K562 (cell line): ENCODE data around the gene NUP160. TPM values are rescaled to one million over a fixed set of nuclear protein-coding genes. Genes with fewer than 3 reads are reported as not detected.

Experiments
- ATAC-seq: fragments of 200-7000 bp; cut with Tn5 transposase; 3 replicates; pipeline ENCODE4 v1.9.1; 2020; ENCODE audit warnings: moderate library complexity
- BruUV-seq: library from RNA; stranded (reverse); fragments of 400-500 nt; replicated peaks from 2 replicates; lab custom pipeline; 2021; lab: Mats Ljungman, UMichigan
- CTCF ChIA-PET: fragments of 300-600 bp; formaldehyde crosslinking; extraction: SDS; loops from one replicate; lab custom pipeline; 2021; ENCODE audit warnings: low intra/inter-chr PET ratio; lab: Yijun Ruan, JAX
- POLR2A ChIA-PET: fragments of 300-600, 350-650 bp; sonication (Branson Sonifier 250); formaldehyde crosslinking; extraction: SDS; loops from one replicate; lab custom pipeline; 2021; ENCODE audit warnings: antibody characterized with exemption, inconsistent platforms; lab: Yijun Ruan, JAX
- DNase-seq, 4 experiments: peaks; one replicate each; pipeline versions ENCODE4 v3.0.0 to v3.0.0-alpha.2; 2011 to 2018; ENCODE audit warnings: low spot score in 3 of 4, mixed read lengths in 3 of 4; ENCODE audit errors: extremely low read depth in 1 of 4
- FAIRE-seq: peaks from 2 replicates; lab custom pipeline; 2011; peaks lifted over from hg19 to GRCh38; lab: Jason Lieb, UNC
- H2AFZ ChIP-seq: 2 replicates; pipeline ENCODE4 v1.6.0; 2011; ENCODE audit warnings: low read depth, low read length, control low read depth, inconsistent platforms
- H3K27ac ChIP-seq: fragments of 200-600 bp; 3 replicates; pipeline ENCODE4 v1.8.0; 2011; ENCODE audit warnings: low read depth, mild to moderate bottlenecking, control low read depth, inconsistent platforms, low read length, moderate library complexity, mixed read lengths; ENCODE audit errors: extremely low read depth
- H3K27me3 ChIP-seq, 2 experiments: fragments of 300-600 bp in 1 of 2; 2 replicates in 1 of 2; 3 replicates in 1 of 2; pipeline versions ENCODE4 v1.6.0 to v1.8.0; 2011; ENCODE audit warnings: inconsistent platforms in 2 of 2, low read length in 2 of 2, mild to moderate bottlenecking in 1 of 2, mixed read lengths in 1 of 2, moderate library complexity in 1 of 2; ENCODE audit not compliant: control insufficient read depth in 2 of 2, insufficient read depth in 2 of 2
- H3K36me3 ChIP-seq: fragments of 300-600 bp; 3 replicates; pipeline ENCODE4 v1.8.0; 2011; ENCODE audit warnings: mild to moderate bottlenecking, low read length, inconsistent platforms; ENCODE audit not compliant: control insufficient read depth, insufficient read depth
- H3K4me1 ChIP-seq, 2 experiments: fragments of 200-600 bp in 1 of 2; replicated peaks in 1 of 2; 2 replicates in 1 of 2; 3 replicates in 1 of 2; pipeline versions ENCODE4 v1.5.1 to v1.8.0; 2011; ENCODE audit warnings: inconsistent platforms in 2 of 2, low read length in 2 of 2, mild to moderate bottlenecking in 1 of 2, mixed read lengths in 1 of 2, moderate library complexity in 1 of 2; ENCODE audit not compliant: control insufficient read depth in 2 of 2, insufficient read depth in 2 of 2
- H3K4me2 ChIP-seq: 2 replicates; pipeline ENCODE4 v1.6.1; 2011; ENCODE audit warnings: low read length, control low read depth, inconsistent platforms, mixed read lengths; ENCODE audit not compliant: insufficient read depth
- H3K4me3 ChIP-seq: fragments of 200-600 bp; sonication (generic), shearing (Covaris generic); 2 replicates; pipeline ENCODE4 v1.5.1; 2016; ENCODE audit warnings: control low read depth, inconsistent platforms
- H3K79me2 ChIP-seq: fragments of 200-600 bp; 3 replicates; pipeline ENCODE4 v1.8.0; 2011; ENCODE audit warnings: low read length, inconsistent platforms; ENCODE audit not compliant: control insufficient read depth, insufficient read depth
- H3K9ac ChIP-seq, 2 experiments: 2 replicates each; pipeline versions ENCODE4 v1.6.0 to v1.6.1; 2011; ENCODE audit warnings: low read depth in 2 of 2, low read length in 2 of 2, control low read depth in 1 of 2, inconsistent platforms in 1 of 2, mild to moderate bottlenecking in 1 of 2, mixed read lengths in 1 of 2; ENCODE audit not compliant: insufficient read depth in 1 of 2
- H3K9me1 ChIP-seq: one replicate; pipeline ENCODE4 v1.6.0; 2011; ENCODE audit warnings: inconsistent platforms, mild to moderate bottlenecking, low read length, moderate library complexity; ENCODE audit not compliant: control insufficient read depth, insufficient read depth
- H3K9me3 ChIP-seq: replicated peaks from 2 replicates; pipeline ENCODE4 v1.5.1; 2011; ENCODE audit warnings: low read depth, low read length, inconsistent platforms; ENCODE audit not compliant: control insufficient read depth, insufficient read depth
- H4K20me1 ChIP-seq: replicated peaks from 2 replicates; pipeline ENCODE4 v1.6.1; 2011; ENCODE audit warnings: low read length, inconsistent platforms, mixed read lengths; ENCODE audit not compliant: control insufficient read depth, insufficient read depth
- EWSR1 ChIP-seq: fragments of 450-650 bp; IDR thresholded peaks from 2 replicates; pipeline ENCODE4 v1.6.1; 2018; ENCODE audit warnings: borderline replicate concordance, mild to moderate bottlenecking, low read depth, moderate library complexity; ENCODE audit not compliant: partially characterized antibody
- MCM2 ChIP-seq: fragments of 450-650 bp; IDR thresholded peaks from 2 replicates; pipeline ENCODE4 v1.6.1; 2017; ENCODE audit warnings: low read depth, mild to moderate bottlenecking
- MXI1 ChIP-seq: IDR thresholded peaks from 2 replicates; pipeline ENCODE4 v1.6.1; 2011; ENCODE audit warnings: low read depth, mild to moderate bottlenecking, improper control_type of control experiment, low read length
- NCOR1 ChIP-seq: fragments of 450-650 bp; IDR thresholded peaks from 2 replicates; pipeline ENCODE4 v1.6.1; 2016; ENCODE audit warnings: mild to moderate bottlenecking, moderate library complexity
- PHTF2 ChIP-seq: fragments of 250-450 bp; sonication (Bioruptor Pico); IDR thresholded peaks from 2 replicates; pipeline ENCODE4 v1.5.0; 2021; ENCODE audit warnings: mild to moderate bottlenecking
- RBM22 ChIP-seq: fragments of 200-400 bp; formaldehyde crosslinking; IDR thresholded peaks from 2 replicates; pipeline ENCODE4 v1.6.1; 2018; ENCODE audit warnings: low read length, low read depth; ENCODE audit not compliant: poor library complexity, severe bottlenecking
- STAT5B ChIP-seq: fragments of 250-450 bp; sonication (Bioruptor Pico); IDR thresholded peaks from 2 replicates; pipeline ENCODE4 v1.8.0; 2021; ENCODE audit warnings: mild to moderate bottlenecking, inconsistent platforms
- TAF1 ChIP-seq: IDR thresholded peaks from 2 replicates; pipeline ENCODE4 v1.6.1; 2011; ENCODE audit warnings: mild to moderate bottlenecking, low read length, moderate library complexity; ENCODE audit not compliant: insufficient read depth, control insufficient read depth, severe bottlenecking; ENCODE audit errors: extremely low read depth
- YY1 ChIP-seq, 3 experiments: IDR thresholded peaks; 2 replicates each; pipeline ENCODE4 v1.6.1; 2011; ENCODE audit warnings: low read length in 2 of 3, mild to moderate bottlenecking in 2 of 3, moderate library complexity in 2 of 3, borderline replicate concordance in 1 of 3, control low read depth in 1 of 3, low read depth in 1 of 3; ENCODE audit not compliant: insufficient read depth in 3 of 3, insufficient replicate concordance in 2 of 3, control insufficient read depth in 1 of 3, insufficient read length in 1 of 3; ENCODE audit errors: extremely low read depth in 1 of 3
- ZNF354B ChIP-seq: fragments of 250-450 bp; sonication (Bioruptor Pico); IDR thresholded peaks from 2 replicates; pipeline ENCODE4 v1.4.0; 2020
- WGBS: fragments of 100-300 bp; shearing (Covaris generic); methylation state at CpG from one replicate; pipeline ENCODE4 v1.1.6; 2016; ENCODE audit warnings: low coverage, mixed read lengths; ENCODE audit not compliant: insufficient coverage; ENCODE audit errors: missing lambda C conversion rate; 5-methylcytosine and 5-hydroxymethylcytosine counted together
- in situ Hi-C: fragments of 300-500 bp; cut with MboI; formaldehyde crosslinking; loops from 4 replicates; pipeline ENCODE4 v1.15.0; 2018; ENCODE audit warnings: inconsistent platforms, mixed read lengths
- intact Hi-C: fragments of 100-400 bp; cut with micrococcal nuclease; formaldehyde crosslinking; loops from 2 replicates; pipeline ENCODE4 v1.14.2; 2022
- polyA plus RNA-seq, 8 experiments: library from polyadenylated mRNA; depleted of rRNA in 4 of 8; stranded (reverse) in 5 of 8; unstranded in 3 of 8; fragments of >200 nt; fragmentation: Nextera tagmentation in 2 of 8; fragmentation: Illumina TruSeq in 1 of 8; extraction: Ambion mirVana in 2 of 8; extraction: Trizol in 1 of 8; gene quantifications; 2 replicates each; pipeline versions ENCODE4 v1.2.1 to v1.2.3, GENCODE V29; 2011 to 2014; ENCODE audit warnings: inconsistent platforms in 1 of 8, missing spikeins in 1 of 8
- total RNA-seq, 7 experiments: library from RNA; depleted of rRNA in 6 of 7; stranded (reverse); fragments of >200 nt in 6 of 7; fragmentation: Illumina TruSeq in 2 of 7; extraction: Trizol in 2 of 7; gene quantifications; 2 replicates each; pipeline versions ENCODE4 v1.2.1 to v1.2.3, GENCODE V29; 2011 to 2021; ENCODE audit warnings: low replicate concordance in 1 of 7
- TF ChIP-seq, protein P1 (sequence below): sonication (generic); formaldehyde crosslinking; IDR thresholded peaks from 2 replicates; pipeline ENCODE4 v1.8.0; 2022; ENCODE audit warnings: missing genetic modification reagents, mild to moderate bottlenecking, borderline replicate concordance
- TF ChIP-seq, protein P2 (sequence below): sonication (generic); formaldehyde crosslinking; IDR thresholded peaks from 2 replicates; pipeline ENCODE4 v1.8.1; 2023; ENCODE audit warnings: mild to moderate bottlenecking, missing genetic modification reagents, moderate library complexity
- TF ChIP-seq, protein P3 (sequence below), 3 experiments: fragments of 200-800 bp in 1 of 3; fragments of 250-450 bp in 1 of 3; fragments of 450-650 bp in 1 of 3; sonication (Bioruptor Pico) in 1 of 3; sonication (Bioruptor generic) in 1 of 3; formaldehyde crosslinking in 1 of 3; IDR thresholded peaks; 2 replicates each; pipeline versions ENCODE4 v1.6.1 to v1.8.0; 2016 to 2022; ENCODE audit warnings: mild to moderate bottlenecking in 2 of 3, missing genetic modification characterization in 2 of 3, missing compliant biosample characterization in 1 of 3, moderate library complexity in 1 of 3
- TF ChIP-seq, protein P4 (sequence below): fragments of 250-450 bp; sonication (Bioruptor Pico); IDR thresholded peaks from 2 replicates; pipeline ENCODE4 v1.6.1; 2021; ENCODE audit warnings: mild to moderate bottlenecking

Gene NUP160
- total and polyA plus RNA-seq, 9 of the 15 experiments (the other 6 are each of a cell fraction or from before 2014, with no cell fraction given), result 41.5 to 112 (median 65.0) TPM

DNA sequence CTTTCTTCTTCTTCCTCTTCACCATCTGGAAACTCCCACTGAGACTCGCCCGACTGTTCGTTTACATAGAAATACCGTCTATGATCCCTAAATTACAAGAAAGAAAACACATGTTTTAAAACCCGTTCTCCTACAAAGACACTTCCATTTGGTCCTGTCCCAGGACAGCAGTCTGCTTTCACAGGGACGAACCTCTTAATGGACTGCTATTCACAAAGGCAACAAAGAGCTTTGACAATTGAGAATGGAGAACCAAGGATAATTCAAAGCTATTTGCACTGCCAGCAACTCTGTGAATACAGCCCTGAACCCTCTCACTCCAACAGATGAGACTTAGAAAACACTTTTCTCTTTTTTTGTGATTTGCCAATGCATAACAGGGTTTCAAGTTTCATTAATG lies 116.7 kb downstream of the NUP160 start:
- peaks cover 92% of the 10 kb centered on the region for H3K36me3 ChIP-seq
- no peak for ATAC-seq
- no TSS peak for BruUV-seq
- TF ChIP-seq, protein P1, sequence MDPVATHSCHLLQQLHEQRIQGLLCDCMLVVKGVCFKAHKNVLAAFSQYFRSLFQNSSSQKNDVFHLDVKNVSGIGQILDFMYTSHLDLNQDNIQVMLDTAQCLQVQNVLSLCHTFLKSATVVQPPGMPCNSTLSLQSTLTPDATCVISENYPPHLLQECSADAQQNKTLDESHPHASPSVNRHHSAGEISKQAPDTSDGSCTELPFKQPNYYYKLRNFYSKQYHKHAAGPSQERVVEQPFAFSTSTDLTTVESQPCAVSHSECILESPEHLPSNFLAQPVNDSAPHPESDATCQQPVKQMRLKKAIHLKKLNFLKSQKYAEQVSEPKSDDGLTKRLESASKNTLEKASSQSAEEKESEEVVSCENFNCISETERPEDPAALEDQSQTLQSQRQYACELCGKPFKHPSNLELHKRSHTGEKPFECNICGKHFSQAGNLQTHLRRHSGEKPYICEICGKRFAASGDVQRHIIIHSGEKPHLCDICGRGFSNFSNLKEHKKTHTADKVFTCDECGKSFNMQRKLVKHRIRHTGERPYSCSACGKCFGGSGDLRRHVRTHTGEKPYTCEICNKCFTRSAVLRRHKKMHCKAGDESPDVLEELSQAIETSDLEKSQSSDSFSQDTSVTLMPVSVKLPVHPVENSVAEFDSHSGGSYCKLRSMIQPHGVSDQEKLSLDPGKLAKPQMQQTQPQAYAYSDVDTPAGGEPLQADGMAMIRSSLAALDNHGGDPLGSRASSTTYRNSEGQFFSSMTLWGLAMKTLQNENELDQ (CRISPR knock-in tag), result no peak
- TF ChIP-seq YY1 (IDR thresholded peaks at IDR 0.05; ENCODE audit: borderline replicate concordance in 1 of 3, control insufficient read depth in 1 of 3, extremely low read depth in 1 of 3, insufficient read depth in 3 of 3, insufficient read length in 1 of 3, insufficient replicate concordance in 2 of 3, low read depth in 1 of 3, low read length in 2 of 3), result no peak
- no peak for TF ChIP-seq PHTF2 (CRISPR knock-in tag)
- no peak for TF ChIP-seq STAT5B (CRISPR knock-in tag)
- TF ChIP-seq, protein P2, sequence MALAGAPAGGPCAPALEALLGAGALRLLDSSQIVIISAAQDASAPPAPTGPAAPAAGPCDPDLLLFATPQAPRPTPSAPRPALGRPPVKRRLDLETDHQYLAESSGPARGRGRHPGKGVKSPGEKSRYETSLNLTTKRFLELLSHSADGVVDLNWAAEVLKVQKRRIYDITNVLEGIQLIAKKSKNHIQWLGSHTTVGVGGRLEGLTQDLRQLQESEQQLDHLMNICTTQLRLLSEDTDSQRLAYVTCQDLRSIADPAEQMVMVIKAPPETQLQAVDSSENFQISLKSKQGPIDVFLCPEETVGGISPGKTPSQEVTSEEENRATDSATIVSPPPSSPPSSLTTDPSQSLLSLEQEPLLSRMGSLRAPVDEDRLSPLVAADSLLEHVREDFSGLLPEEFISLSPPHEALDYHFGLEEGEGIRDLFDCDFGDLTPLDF (CRISPR knock-in tag), result no peak
- no peak for TF ChIP-seq EWSR1
- no peak for TF ChIP-seq RBM22
- TF ChIP-seq, protein P3, sequence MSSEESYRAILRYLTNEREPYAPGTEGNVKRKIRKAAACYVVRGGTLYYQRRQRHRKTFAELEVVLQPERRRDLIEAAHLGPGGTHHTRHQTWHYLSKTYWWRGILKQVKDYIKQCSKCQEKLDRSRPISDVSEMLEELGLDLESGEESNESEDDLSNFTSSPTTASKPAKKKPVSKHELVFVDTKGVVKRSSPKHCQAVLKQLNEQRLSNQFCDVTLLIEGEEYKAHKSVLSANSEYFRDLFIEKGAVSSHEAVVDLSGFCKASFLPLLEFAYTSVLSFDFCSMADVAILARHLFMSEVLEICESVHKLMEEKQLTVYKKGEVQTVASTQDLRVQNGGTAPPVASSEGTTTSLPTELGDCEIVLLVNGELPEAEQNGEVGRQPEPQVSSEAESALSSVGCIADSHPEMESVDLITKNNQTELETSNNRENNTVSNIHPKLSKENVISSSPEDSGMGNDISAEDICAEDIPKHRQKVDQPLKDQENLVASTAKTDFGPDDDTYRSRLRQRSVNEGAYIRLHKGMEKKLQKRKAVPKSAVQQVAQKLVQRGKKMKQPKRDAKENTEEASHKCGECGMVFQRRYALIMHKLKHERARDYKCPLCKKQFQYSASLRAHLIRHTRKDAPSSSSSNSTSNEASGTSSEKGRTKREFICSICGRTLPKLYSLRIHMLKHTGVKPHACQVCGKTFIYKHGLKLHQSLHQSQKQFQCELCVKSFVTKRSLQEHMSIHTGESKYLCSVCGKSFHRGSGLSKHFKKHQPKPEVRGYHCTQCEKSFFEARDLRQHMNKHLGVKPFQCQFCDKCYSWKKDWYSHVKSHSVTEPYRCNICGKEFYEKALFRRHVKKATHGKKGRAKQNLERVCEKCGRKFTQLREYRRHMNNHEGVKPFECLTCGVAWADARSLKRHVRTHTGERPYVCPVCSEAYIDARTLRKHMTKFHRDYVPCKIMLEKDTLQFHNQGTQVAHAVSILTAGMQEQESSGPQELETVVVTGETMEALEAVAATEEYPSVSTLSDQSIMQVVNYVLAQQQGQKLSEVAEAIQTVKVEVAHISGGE (CRISPR knock-in tag; IDR thresholded peaks at IDR 0.05), result no peak
- TF ChIP-seq MCM2, result no peak
- no peak for TF ChIP-seq MXI1
- TF ChIP-seq NCOR1, result no peak
- no peak for TF ChIP-seq TAF1
- no peak for TF ChIP-seq ZNF354B (CRISPR knock-in tag)
- TF ChIP-seq, protein P4, sequence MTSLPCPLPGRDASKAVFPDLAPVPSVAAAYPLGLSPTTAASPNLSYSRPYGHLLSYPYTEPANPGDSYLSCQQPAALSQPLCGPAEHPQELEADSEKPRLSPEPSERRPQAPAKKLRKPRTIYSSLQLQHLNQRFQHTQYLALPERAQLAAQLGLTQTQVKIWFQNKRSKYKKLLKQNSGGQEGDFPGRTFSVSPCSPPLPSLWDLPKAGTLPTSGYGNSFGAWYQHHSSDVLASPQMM (CRISPR knock-in tag), result no peak

More for the DNA sequence above, 116.7 kb downstream of the NUP160 start:
- in situ Hi-C loops (no loop called here), intact Hi-C loops (no loop called here)
- Histone ChIP-seq H3K27me3 (no peaks in the 10 kb centered on the region), H4K20me1 (no peaks in the 10 kb centered on the region), H2AFZ (no peak overlapping the region), H3K4me1 (no peaks in the 10 kb centered on the region), H3K9me1 (no peaks in the 10 kb centered on the region), H3K79me2 (no peaks in the 10 kb centered on the region), H3K4me3 (no peak overlapping the region), H3K9ac (no peak overlapping the region), H3K9me3 (no peaks in the 10 kb centered on the region), H3K4me2 (no peak overlapping the region), H3K27ac (no peak overlapping the region)
- no peak for DNase-seq
- 80% methylated on average over 4 of the region's 6 CpGs for WGBS
- no peak for FAIRE-seq
- ChIA-PET CTCF (no interaction called here), POLR2A (interaction anchor here (1.1 kb wide), 1 partner anchor 10 kb away, joined by 4 read pairs; no protein-coding TSS in a partner anchor)
